Measurements from ENCODE around the gene GALNT6.

GRCh38 chr12:51358496-51358895 is 32.7 kb downstream of the GALNT6 start:
- TF ChIP-seq EZH2 (IDR thresholded peaks at IDR 0.05; ENCODE audit: low read length, unreplicated experiment) (no peak), CTCF (conservative IDR thresholded peaks at IDR 0.05; ENCODE audit: low read depth, low read length) (no peak)

Data from PC-3 (cell line).